Lung (tissue), 12 donors: ENCODE results near the gene PDE6G. TPM values are rescaled to one million over a fixed set of nuclear protein-coding genes. Genes with fewer than 3 reads are reported as not detected.

Source experiments
- ATAC-seq: fragments of 200-7000 bp; cut with Tn5 transposase; one replicate; pipeline ENCODE4 v1.9.1; 2020; ENCODE audit warnings: moderate number of reproducible peaks; ENCODE audit not compliant: insufficient read depth, low FRiP score
- DNase-seq, 3 donors: peaks; one replicate each; pipeline ENCODE4 v3.0.0-alpha.2; 2013 to 2017
- H3K27ac ChIP-seq, 2 donors: one replicate each; pipeline ENCODE4 v1.5.1; 2013; ENCODE audit warnings: mild to moderate bottlenecking in 2 of 2, moderate library complexity in 2 of 2, control low read depth in 1 of 2, inconsistent platforms in 1 of 2, low read depth in 1 of 2, low read length in 1 of 2
- H3K27me3 ChIP-seq, 3 donors: one replicate each; pipeline ENCODE4 v1.5.1; 2013; ENCODE audit warnings: low read length in 2 of 3; ENCODE audit not compliant: control insufficient read depth in 3 of 3, insufficient read depth in 3 of 3
- H3K36me3 ChIP-seq, 4 donors: one replicate each; pipeline ENCODE4 v1.5.1; 2013; ENCODE audit warnings: low read length in 4 of 4, mild to moderate bottlenecking in 1 of 4, moderate library complexity in 1 of 4; ENCODE audit not compliant: control insufficient read depth in 4 of 4, insufficient read depth in 4 of 4
- H3K4me1 ChIP-seq, 5 donors: one replicate each; pipeline ENCODE4 v1.5.1; 2013; ENCODE audit warnings: low read length in 5 of 5, mild to moderate bottlenecking in 2 of 5, moderate library complexity in 1 of 5; ENCODE audit not compliant: control insufficient read depth in 5 of 5, insufficient read depth in 5 of 5
- H3K4me3 ChIP-seq: one replicate; pipeline ENCODE4 v1.5.1; 2013; ENCODE audit warnings: mild to moderate bottlenecking, control low read depth, moderate library complexity
- H3K9ac ChIP-seq, 2 donors: one replicate each; pipeline ENCODE4 v1.5.1; 2013; ENCODE audit warnings: low read length in 2 of 2, control low read depth in 1 of 2; ENCODE audit not compliant: insufficient read depth in 1 of 2
- H3K9me3 ChIP-seq, 4 donors: one replicate each; pipeline ENCODE4 v1.5.1; 2013; ENCODE audit warnings: low read length in 3 of 4, mild to moderate bottlenecking in 1 of 4, moderate library complexity in 1 of 4; ENCODE audit not compliant: control insufficient read depth in 4 of 4, insufficient read depth in 3 of 4
- CTCF ChIP-seq: IDR thresholded peaks from 2 replicates; pipeline ENCODE4 v1.5.1; 2012; ENCODE audit warnings: mild to moderate bottlenecking; ENCODE audit errors: control extremely low read depth, extremely low read depth
- WGBS, 2 donors: extraction: QIAGEN DNeasy Blood & Tissue Kit; methylation state at CpG; one replicate each; pipeline ENCODE4 v1.1.7; 2013; 5-methylcytosine and 5-hydroxymethylcytosine counted together
- polyA plus RNA-seq, 2 donors: library from polyadenylated mRNA; stranded (reverse); fragments of 200-250 nt; gene quantifications; one replicate each; pipeline ENCODE4 v1.2.1, GENCODE V29; 2013
- total RNA-seq, 2 donors: library from RNA; depleted of rRNA in 1 of 2; stranded (reverse); fragments of >200 nt in 1 of 2; gene quantifications; one replicate each; pipeline ENCODE4 v1.2.1, GENCODE V29; 2014 to 2021
- donor health status: control.
- donor health status: control.
- donor health status: Bipolar disorder and iron deficiency.
- donor health status: healthy.
- donor health status: DM: yes; HTN: yes; CAD: no.

The PDE6G gene
- total and polyA plus RNA-seq, 4 donors: 1.8 to 2.1 (median 1.8) TPM; not detected in 1

GRCh38 chr17:81672954-81673353 lies 16.6 kb upstream of the PDE6G start:
- 95% methylated on average over 15 to 16 of the region's 16 CpGs for WGBS, 2 donors
- Histone ChIP-seq H3K4me1 (peaks cover 0 to 3% (median 0%) of the 10 kb centered on the region in 5 donors), H3K27ac (no peak overlapping the region), H3K9ac (no peak overlapping the region), H3K9me3 (no peaks in the 10 kb centered on the region), H3K36me3 (peaks cover 11 to 42% (median 13%) of the 10 kb centered on the region in 4 donors), H3K4me3 (no peak overlapping the region), H3K27me3 (no peaks in the 10 kb centered on the region)
- no peak for DNase-seq
- ATAC-seq: no peak
- no peak for TF ChIP-seq CTCF

- H3K27ac ChIP-seq: no peak overlapping the region
- H3K4me3 ChIP-seq: no peak overlapping the region
- no peak for TF ChIP-seq CTCF
- ATAC-seq (no peak), DNase-seq (no peak)
- H3K9ac ChIP-seq: no peak overlapping the region
- H3K36me3 ChIP-seq: peaks cover 11 to 42% (median 13%) of the 10 kb centered on the region in 4 donors
- no peaks in the 10 kb centered on the region for H3K9me3 ChIP-seq
- no peaks in the 10 kb centered on the region for H3K27me3 ChIP-seq
- peaks cover 0 to 7% (median 2%) of the 10 kb centered on the region in 5 donors for H3K4me1 ChIP-seq
- 82 to 96% methylated on average over 18 of the region's 18 CpGs for WGBS, 2 donors
Measured at GRCh38 chr17:81672504-81672903, 16.2 kb upstream of the PDE6G start.

GRCh38 chr17:81667754-81668153 lies 11.4 kb upstream of the PDE6G start:
- Histone ChIP-seq H3K36me3 (peaks cover 6 to 30% (median 10%) of the 10 kb centered on the region in 4 donors), H3K27ac (no peak overlapping the region)
- 79 to 85% methylated on average over 18 of the region's 18 CpGs for WGBS, 2 donors

More at GRCh38 chr17:81667754-81668153, 11.4 kb upstream of the PDE6G start:
- Histone ChIP-seq H3K9me3 (no peaks in the 10 kb centered on the region), H3K27me3 (no peaks in the 10 kb centered on the region), H3K4me1 (peaks cover 0 to 17% (median 4%) of the 10 kb centered on the region in 5 donors), H3K4me3 (no peak overlapping the region), H3K9ac (no peak overlapping the region)
- DNase-seq: no peak
- TF ChIP-seq CTCF: no peak
- ATAC-seq: no peak
